Lung (tissue), 12 donors: ENCODE data around the gene ACTL10. TPM values are rescaled to one million over a fixed set of nuclear protein-coding genes. Genes with fewer than 3 reads are reported as not detected.

Experiments
- ATAC-seq: fragments of 200-7000 bp; cut with Tn5 transposase; one replicate; pipeline ENCODE4 v1.9.1; 2020; ENCODE audit warnings: moderate number of reproducible peaks; ENCODE audit not compliant: insufficient read depth, low FRiP score
- DNase-seq, 3 donors: peaks; one replicate each; pipeline ENCODE4 v3.0.0-alpha.2; 2013 to 2017
- H3K27ac ChIP-seq, 2 donors: one replicate each; pipeline ENCODE4 v1.5.1; 2013; ENCODE audit warnings: mild to moderate bottlenecking in 2 of 2, moderate library complexity in 2 of 2, control low read depth in 1 of 2, inconsistent platforms in 1 of 2, low read depth in 1 of 2, low read length in 1 of 2
- H3K27me3 ChIP-seq, 3 donors: one replicate each; pipeline ENCODE4 v1.5.1; 2013; ENCODE audit warnings: low read length in 2 of 3; ENCODE audit not compliant: control insufficient read depth in 3 of 3, insufficient read depth in 3 of 3
- H3K36me3 ChIP-seq, 4 donors: one replicate each; pipeline ENCODE4 v1.5.1; 2013; ENCODE audit warnings: low read length in 4 of 4, mild to moderate bottlenecking in 1 of 4, moderate library complexity in 1 of 4; ENCODE audit not compliant: control insufficient read depth in 4 of 4, insufficient read depth in 4 of 4
- H3K4me1 ChIP-seq, 5 donors: one replicate each; pipeline ENCODE4 v1.5.1; 2013; ENCODE audit warnings: low read length in 5 of 5, mild to moderate bottlenecking in 2 of 5, moderate library complexity in 1 of 5; ENCODE audit not compliant: control insufficient read depth in 5 of 5, insufficient read depth in 5 of 5
- H3K4me3 ChIP-seq: one replicate; pipeline ENCODE4 v1.5.1; 2013; ENCODE audit warnings: mild to moderate bottlenecking, control low read depth, moderate library complexity
- H3K9ac ChIP-seq, 2 donors: one replicate each; pipeline ENCODE4 v1.5.1; 2013; ENCODE audit warnings: low read length in 2 of 2, control low read depth in 1 of 2; ENCODE audit not compliant: insufficient read depth in 1 of 2
- H3K9me3 ChIP-seq, 4 donors: one replicate each; pipeline ENCODE4 v1.5.1; 2013; ENCODE audit warnings: low read length in 3 of 4, mild to moderate bottlenecking in 1 of 4, moderate library complexity in 1 of 4; ENCODE audit not compliant: control insufficient read depth in 4 of 4, insufficient read depth in 3 of 4
- CTCF ChIP-seq: IDR thresholded peaks from 2 replicates; pipeline ENCODE4 v1.5.1; 2012; ENCODE audit warnings: mild to moderate bottlenecking; ENCODE audit errors: control extremely low read depth, extremely low read depth
- WGBS, 2 donors: extraction: QIAGEN DNeasy Blood & Tissue Kit; methylation state at CpG; one replicate each; pipeline ENCODE4 v1.1.7; 2013; 5-methylcytosine and 5-hydroxymethylcytosine counted together
- polyA plus RNA-seq, 2 donors: library from polyadenylated mRNA; stranded (reverse); fragments of 200-250 nt; gene quantifications; one replicate each; pipeline ENCODE4 v1.2.1, GENCODE V29; 2013
- total RNA-seq, 2 donors: library from RNA; depleted of rRNA in 1 of 2; stranded (reverse); fragments of >200 nt in 1 of 2; gene quantifications; one replicate each; pipeline ENCODE4 v1.2.1, GENCODE V29; 2014 to 2021
- donor health status: control.
- donor health status: control.
- donor health status: Bipolar disorder and iron deficiency.
- donor health status: healthy.
- donor health status: DM: yes; HTN: yes; CAD: no.

ACTL10 gene
- total and polyA plus RNA-seq, 4 donors = 0.26 to 3.4 (median 2.2) TPM

DNA sequence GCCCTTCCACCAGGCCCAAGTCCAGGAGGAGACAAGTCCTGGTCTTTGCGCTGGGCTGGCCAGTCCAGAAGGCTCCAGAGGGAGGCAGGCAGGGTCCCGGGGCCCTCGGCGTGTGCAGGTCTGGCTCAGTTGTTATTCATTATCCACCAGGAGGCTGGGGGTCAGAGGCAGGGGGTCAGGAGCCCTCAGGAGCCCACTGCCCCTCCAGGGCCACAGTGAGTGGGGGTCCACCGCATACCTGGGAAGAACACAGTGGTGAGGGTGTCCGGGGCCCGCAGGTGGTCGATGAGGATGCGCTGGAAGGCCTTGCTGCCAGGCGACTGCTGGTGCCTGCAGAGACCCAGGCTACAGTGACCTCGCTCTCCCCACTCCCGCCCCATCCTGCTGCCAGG is 9.0 kb upstream of the ACTL10 start:
- no peak overlapping the region for H3K4me3 ChIP-seq
- H3K27me3 ChIP-seq = no peaks in the 10 kb centered on the region
- H3K9me3 ChIP-seq = no peaks in the 10 kb centered on the region
- peaks cover 0 to 17% (median 0%) of the 10 kb centered on the region in 5 donors for H3K4me1 ChIP-seq
- DNase-seq (no peak), ATAC-seq (no peak)
- H3K27ac ChIP-seq = no peak overlapping the region
- no peak overlapping the region for H3K9ac ChIP-seq
- TF ChIP-seq CTCF = no peak
- H3K36me3 ChIP-seq = peaks cover 0 to 18% (median 4%) of the 10 kb centered on the region in 4 donors
- WGBS, 2 donors = 96 to 99% methylated on average over 12 of the region's 12 CpGs

DNA sequence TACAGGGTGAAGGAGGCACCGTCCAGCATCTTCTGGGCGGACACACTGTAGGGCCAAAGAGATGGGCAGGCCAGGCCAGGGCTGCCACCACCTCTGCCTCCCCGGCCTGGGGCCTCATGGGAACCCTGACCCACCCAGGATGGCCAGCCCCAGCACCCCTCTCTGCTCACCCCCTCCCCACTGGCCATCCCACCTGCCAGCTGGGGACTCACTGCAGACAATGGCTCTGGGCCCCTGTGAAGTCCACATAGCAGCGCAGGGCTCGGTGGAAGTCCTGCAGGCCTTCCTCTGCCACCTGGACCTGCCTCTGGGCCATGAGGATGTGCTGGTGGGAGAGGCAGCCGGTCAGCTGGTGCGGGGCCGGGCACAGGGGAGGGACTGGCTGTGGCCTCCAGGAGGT is 8.2 kb upstream of the ACTL10 start:
- 96% methylated on average over 8 of the region's 8 CpGs for WGBS, 2 donors
- H3K36me3 ChIP-seq = peaks cover 0 to 18% (median 4%) of the 10 kb centered on the region in 4 donors
- H3K9me3 ChIP-seq = no peaks in the 10 kb centered on the region
- H3K9ac ChIP-seq = no peak overlapping the region
- peaks cover 0 to 16% (median 4%) of the 10 kb centered on the region in 5 donors for H3K4me1 ChIP-seq
- no peak overlapping the region for H3K4me3 ChIP-seq
- DNase-seq (no peak), ATAC-seq (no peak)
- TF ChIP-seq CTCF = no peak
- no peaks in the 10 kb centered on the region for H3K27me3 ChIP-seq
- H3K27ac ChIP-seq = no peak overlapping the region

- H3K4me1 ChIP-seq = peaks cover 0 to 14% (median 5%) of the 10 kb centered on the region in 5 donors
- no peak for TF ChIP-seq CTCF
- H3K9ac ChIP-seq = no peak overlapping the region
- H3K9me3 ChIP-seq = no peaks in the 10 kb centered on the region
- WGBS, 2 donors = 90 to 96% methylated on average over 4 of the region's 4 CpGs
- DNase-seq (no peak), ATAC-seq (no peak)
- no peak overlapping the region for H3K4me3 ChIP-seq
- no peak overlapping the region for H3K27ac ChIP-seq
- H3K27me3 ChIP-seq = no peaks in the 10 kb centered on the region
- H3K36me3 ChIP-seq = peaks cover 0 to 18% (median 4%) of the 10 kb centered on the region in 4 donors
Observed at GRCh38 chr20:33658929-33659328, 7.8 kb upstream of the ACTL10 start.
